GM19468 (cell line): ENCODE results near the gene CFAP47.
"Not testable (repeated sequence)": the region's sequence is repeated elsewhere in the genome, so short reads cannot be mapped to it uniquely, and the experiment has no call there.

Experiments used
- ATAC-seq: cut with Tn5 transposase; IDR thresholded peaks from one replicate; pipeline ENCODE4 v1.9.1; 2021; ENCODE audit warnings: mild to moderate bottlenecking, moderate library complexity, moderate number of reproducible peaks; ENCODE audit not compliant: unreplicated experiment; ENCODE audit errors: extremely low read depth

Gene CFAP47, protein sequence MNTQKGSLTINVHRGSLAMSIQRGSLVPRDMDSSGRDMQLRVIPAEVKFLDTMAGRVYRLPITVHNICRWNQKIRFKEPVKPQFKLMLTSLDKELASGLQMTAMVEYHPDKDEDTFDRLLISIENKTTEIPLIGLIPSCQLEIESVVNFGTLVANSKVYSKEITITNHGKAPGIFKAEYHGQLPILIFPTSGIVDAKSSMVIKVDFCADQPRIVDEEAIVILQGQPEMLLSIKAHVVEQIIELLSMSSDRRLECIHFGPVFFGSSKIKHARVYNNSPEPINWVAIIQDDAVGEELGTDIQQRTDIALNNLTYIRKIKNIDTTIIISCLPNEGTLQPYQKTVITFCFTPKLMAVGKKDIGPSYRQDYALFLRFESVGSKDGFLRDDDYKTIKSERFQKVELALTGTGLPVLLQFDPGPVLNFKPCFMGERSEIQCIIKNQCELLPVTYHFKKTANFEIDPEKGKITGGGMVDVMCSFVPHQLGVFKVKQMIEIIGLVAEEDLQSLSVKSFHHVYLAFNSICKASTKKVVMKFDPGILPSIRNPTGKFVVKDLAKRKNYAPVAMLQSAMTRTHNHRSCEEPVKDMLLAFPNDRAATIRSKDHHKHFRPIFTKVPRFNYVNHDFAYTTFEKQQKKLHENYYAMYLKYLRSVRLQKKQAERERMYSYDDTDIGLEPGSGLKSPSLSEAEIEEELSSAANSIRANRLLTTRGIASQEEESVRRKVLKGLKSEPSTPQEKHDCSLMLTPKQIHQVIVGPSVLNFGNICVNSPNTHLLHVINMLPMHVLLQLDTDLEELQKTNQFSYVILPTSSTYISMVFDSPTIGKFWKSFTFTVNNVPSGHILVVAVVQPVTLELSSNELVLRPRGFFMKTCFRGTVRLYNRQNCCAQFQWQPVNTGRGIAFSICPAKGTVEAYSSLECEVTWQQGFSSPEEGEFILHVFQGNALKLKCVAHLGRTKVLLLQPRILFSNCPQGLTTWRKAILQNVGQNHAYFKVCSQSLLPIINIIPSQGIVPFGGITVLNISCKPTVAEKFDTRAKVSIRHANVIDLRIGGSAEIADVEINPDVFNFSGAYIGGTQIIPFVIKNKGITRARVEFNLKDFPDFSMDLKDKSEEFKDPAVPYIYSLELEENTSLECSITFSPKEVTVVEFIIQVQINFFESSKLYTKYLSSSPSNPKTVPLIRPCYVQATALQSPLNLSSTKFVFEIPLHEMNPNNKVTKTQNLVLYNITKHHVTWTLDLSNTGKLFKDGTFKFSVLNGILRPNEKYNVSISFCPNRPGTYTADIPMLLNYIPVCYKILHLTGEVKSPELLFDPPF (N-terminal part only)

GRCh38 chrX:35919536-35920309 lies at the start of gene CFAP47:
Gene CFAP47 (plus strand): TSS chrX:35919734. CDS start chrX:35919800, 66 bp downstream.
- no peak for ATAC-seq

DNA sequence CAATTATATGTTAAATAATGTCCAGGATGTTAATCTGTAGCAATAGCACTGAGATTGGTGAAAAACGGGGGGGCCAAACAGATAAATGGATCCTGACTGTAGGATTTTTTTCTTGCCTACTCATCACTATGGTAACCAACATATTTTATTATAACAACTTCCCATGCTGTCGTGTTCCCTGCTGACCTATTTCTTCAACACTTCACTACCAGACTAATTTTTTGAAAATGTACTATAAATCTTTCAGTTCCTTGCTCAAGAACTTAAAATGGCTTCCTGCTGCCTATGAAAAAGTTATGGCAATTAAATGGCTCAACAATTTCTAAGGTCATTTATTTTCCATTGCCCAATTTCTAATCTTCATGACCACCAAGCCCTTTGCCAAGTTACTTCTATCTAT lies 38.9 kb upstream of the CFAP47 start:
- ATAC-seq: no peak

DNA sequence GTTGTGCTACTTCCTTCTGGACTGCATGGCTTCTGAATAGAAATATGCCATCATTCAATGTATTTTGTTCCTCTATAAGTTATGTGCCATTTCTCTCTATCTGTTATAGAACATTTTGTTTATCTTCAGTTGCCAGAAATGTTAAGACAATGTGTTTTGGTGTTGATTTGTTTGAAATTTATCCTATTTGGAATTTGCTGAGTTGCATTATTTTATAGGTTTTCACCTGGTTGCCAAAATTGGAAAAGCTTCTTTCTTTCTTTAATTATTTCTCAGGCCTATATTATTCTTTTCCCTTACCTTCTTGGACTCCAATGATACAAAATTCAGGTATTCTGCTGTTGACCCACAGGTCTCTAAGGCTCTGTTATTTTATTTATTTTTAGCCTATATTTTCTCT lies 33.4 kb upstream of the CFAP47 start:
- no peak for ATAC-seq

GRCh38 chrX:35890699-35891098 lies 28.8 kb upstream of the CFAP47 start:
- ATAC-seq: no peak

DNA sequence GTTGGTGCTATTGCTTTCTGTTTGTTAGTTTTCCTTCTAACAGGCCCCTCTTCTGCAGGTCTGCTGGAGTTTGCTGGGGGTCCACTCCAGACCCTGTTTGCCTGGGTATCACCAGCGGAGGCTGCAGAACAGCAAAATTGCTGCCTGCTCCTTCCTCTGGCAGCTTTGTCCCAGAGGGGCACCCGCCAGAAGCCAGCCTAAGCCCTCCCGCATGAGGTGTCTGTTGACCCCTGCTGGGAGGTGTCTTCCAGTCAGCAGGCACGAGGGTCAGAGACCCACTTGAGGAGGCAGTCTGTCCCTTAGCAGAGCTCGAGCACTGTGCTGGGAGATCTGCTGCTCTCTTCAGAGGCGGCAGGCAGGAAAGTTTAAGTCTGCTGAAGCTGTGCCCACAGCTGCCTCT lies 67.3 kb downstream of the CFAP47 start:
- not testable (repeated sequence) for ATAC-seq

DNA sequence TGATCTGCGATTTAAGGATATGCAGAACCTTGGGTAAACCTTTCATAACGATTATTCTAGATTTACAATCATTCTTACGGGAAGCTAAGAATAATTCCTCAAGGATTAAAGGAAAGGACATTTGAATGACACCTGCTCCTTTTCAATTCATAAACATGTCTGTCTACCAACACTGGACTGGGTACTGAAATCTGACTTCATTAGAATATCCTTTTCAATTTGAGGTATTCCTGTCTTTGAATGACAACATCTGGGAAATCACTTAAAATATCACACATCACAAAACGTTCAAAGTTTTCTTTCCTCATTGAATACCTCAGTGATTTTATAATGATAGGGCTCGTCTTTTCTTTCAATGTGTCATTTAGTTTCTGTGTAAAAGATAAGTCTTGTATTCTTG lies 87.7 kb downstream of the CFAP47 start:
- no peak for ATAC-seq

GRCh38 chrX:36019125-36019524 lies 99.6 kb downstream of the CFAP47 start:
- ATAC-seq: no peak

DNA sequence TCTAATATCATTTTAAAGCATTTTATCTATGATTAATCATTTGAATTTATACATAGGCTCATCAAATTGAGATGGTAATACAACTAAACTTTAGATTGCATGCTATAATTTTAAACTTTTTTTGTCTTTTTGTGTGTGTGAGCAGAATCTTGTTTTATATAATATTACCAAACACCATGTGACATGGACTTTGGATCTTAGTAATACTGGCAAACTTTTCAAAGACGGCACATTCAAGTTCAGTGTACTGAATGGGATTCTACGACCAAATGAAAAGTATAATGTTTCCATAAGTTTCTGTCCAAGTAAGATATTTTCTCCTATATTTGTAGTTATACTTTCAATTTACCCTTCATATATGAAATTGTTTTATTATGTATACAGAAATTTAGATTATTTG lies 116.0 kb downstream of the CFAP47 start:
- ATAC-seq: no peak

- no peak for ATAC-seq
Measured at GRCh38 chrX:36062778-36063177, 143.2 kb downstream of the CFAP47 start.

DNA sequence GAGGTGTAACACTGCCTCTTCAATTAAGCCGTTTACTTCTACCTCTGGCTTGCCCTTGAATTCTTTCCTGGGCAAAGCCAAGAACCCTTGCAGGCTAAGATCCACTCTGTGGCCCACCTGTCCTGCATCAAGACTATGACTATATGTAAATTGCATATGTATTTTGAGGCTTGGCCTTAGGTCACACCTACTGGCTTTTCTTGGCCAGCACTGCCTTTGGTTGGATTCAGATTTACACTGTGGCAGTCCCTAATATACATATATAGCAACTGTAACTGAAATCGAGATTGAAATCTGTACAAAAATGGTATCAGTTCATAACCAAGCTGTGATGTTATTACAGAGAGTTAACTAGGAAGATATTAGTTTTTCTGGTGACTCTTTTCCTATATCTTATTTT lies 151.5 kb downstream of the CFAP47 start:
- no peak for ATAC-seq

- ATAC-seq: not testable (repeated sequence)
Measured at GRCh38 chrX:36075009-36075408, 155.5 kb downstream of the CFAP47 start.

DNA sequence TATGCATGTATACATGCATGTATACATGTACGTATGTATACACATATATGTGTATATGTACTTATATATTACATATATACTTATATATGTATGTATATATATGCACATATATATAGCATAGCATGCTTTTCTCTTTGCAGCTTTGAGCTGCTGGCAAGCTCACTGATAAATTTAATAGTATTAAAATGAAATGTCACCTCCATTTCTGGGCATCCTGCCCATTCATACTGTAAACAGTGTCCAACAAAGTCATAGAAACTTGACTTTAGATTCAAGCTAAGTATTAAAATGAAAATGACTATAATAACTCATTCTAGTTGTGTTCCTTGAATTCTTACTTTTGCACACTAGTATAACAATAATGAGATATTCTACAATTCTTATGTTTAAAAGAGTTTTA lies 163.7 kb downstream of the CFAP47 start:
- no peak for ATAC-seq

DNA sequence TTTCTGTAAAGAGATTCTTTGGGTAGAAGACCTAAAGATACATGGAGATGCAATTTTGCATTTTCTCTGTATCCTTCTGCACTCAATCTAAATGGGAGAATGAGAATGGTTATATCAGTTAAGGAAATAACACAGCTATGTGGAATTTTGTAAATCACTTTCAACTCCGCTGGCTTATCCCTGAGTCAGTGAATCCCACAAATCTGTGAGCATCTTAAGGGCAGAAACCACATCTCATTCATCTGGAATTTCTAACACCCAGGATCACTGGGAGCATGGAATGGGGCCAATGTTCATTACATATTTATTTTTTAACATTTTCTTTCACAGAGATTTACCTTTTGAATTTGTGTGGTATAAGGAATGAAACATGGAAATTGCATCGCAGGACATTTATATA lies 167.8 kb downstream of the CFAP47 start:
- ATAC-seq: no peak

GRCh38 chrX:36088939-36089338 lies 169.4 kb downstream of the CFAP47 start:
- not testable (repeated sequence) for ATAC-seq

DNA sequence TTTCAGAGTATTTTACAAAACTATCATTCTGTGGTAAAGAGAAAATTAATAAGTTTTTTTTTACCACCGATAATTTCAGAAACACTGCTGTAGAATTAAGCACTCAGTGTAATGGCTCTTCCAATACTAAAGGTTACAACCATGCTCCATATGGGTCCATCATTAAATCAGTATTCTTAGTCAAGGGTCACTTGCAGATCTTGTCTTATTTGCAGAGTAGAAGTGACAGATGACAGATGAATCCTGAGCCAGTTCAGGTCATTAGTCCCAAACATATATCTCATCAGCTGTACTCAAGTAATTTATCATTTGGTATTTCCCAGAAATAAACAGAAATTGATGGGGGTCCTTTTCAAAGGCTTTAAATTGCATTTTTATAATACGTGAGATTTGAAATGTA lies 182.9 kb downstream of the CFAP47 start:
- no peak for ATAC-seq

DNA sequence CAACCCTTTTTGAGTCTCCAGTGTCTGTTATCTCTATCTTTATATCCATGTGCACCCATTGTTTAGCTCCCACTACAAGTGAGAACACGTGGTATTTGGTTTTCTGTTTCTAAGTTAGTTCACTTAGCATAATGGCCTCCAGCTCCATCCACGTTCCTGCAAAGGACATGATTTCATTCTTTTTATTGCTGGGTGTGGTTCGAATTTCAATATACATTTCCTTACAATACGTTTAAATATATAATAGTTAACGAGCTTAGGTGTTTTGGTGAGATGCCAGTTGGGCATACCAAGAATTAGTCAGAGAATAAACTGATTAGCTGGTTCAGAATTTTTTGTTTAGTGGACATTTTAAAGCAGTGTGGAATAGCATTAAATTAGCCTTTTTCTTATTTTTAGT lies 196.7 kb downstream of the CFAP47 start:
- ATAC-seq: no peak

GRCh38 chrX:36159254-36159653 lies 239.7 kb downstream of the CFAP47 start:
- no peak for ATAC-seq

- ATAC-seq: no peak
Measured at GRCh38 chrX:36160081-36160480, 240.5 kb downstream of the CFAP47 start.

DNA sequence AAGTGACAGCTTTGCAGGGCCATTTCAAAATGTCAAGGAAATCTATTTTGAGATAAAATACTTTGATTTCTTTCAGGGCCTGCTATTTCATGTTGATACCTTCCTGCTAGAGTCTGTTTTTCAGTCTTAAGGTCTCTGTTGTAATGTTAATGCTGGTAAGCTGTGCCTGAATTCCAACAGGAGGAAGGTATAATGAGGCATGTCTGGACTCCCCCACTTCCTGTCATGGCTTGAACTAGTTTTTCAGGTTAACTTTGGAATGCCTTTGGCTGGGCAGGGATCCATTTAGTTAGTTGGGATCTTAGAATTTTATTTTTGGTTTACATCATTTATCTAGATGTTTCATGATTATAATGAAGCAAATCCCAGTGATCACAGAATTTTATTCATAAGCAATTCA lies 279.0 kb downstream of the CFAP47 start:
- ATAC-seq: no peak

DNA sequence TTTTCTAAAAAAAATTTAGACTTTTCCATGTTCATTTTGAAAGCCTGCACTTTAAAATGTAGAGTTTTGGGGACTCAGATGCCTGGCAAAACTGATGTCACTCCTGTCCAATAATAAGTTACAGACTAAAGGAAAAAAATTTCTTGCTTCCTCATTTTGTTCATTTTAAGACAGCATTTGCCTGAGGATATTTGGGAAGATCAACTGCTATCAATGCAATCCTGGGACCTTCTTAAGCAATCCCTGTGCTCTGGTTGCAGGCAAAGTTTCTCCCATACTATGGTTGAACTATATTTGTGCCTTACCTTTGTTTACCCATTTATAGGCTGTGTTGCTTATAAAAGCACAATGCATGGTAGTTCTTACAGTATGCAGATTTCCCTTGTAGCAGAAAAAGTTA lies 280.4 kb downstream of the CFAP47 start:
- ATAC-seq: no peak
